K562 (cell line): ENCODE results near the gene ZCCHC14. TPM values are rescaled to one million over a fixed set of nuclear protein-coding genes. Genes with fewer than 3 reads are reported as not detected.

Experiments used
- ATAC-seq: fragments of 200-7000 bp; cut with Tn5 transposase; 3 replicates; pipeline ENCODE4 v1.9.1; 2020; ENCODE audit warnings: moderate library complexity
- BruUV-seq: library from RNA; stranded (reverse); fragments of 400-500 nt; replicated peaks from 2 replicates; lab custom pipeline; 2021; lab: Mats Ljungman, UMichigan
- CTCF ChIA-PET: fragments of 300-600 bp; formaldehyde crosslinking; extraction: SDS; loops from one replicate; lab custom pipeline; 2021; ENCODE audit warnings: low intra/inter-chr PET ratio; lab: Yijun Ruan, JAX
- POLR2A ChIA-PET: fragments of 300-600, 350-650 bp; sonication (Branson Sonifier 250); formaldehyde crosslinking; extraction: SDS; loops from one replicate; lab custom pipeline; 2021; ENCODE audit warnings: antibody characterized with exemption, inconsistent platforms; lab: Yijun Ruan, JAX
- DNase-seq, 4 experiments: peaks; one replicate each; pipeline versions ENCODE4 v3.0.0 to v3.0.0-alpha.2; 2011 to 2018; ENCODE audit warnings: low spot score in 3 of 4, mixed read lengths in 3 of 4; ENCODE audit errors: extremely low read depth in 1 of 4
- FAIRE-seq: peaks from 2 replicates; lab custom pipeline; 2011; peaks lifted over from hg19 to GRCh38; lab: Jason Lieb, UNC
- H2AFZ ChIP-seq: 2 replicates; pipeline ENCODE4 v1.6.0; 2011; ENCODE audit warnings: low read depth, low read length, control low read depth, inconsistent platforms
- H3K27ac ChIP-seq: fragments of 200-600 bp; 3 replicates; pipeline ENCODE4 v1.8.0; 2011; ENCODE audit warnings: low read depth, mild to moderate bottlenecking, control low read depth, inconsistent platforms, low read length, moderate library complexity, mixed read lengths; ENCODE audit errors: extremely low read depth
- H3K27me3 ChIP-seq, 2 experiments: fragments of 300-600 bp in 1 of 2; 2 replicates in 1 of 2; 3 replicates in 1 of 2; pipeline versions ENCODE4 v1.6.0 to v1.8.0; 2011; ENCODE audit warnings: inconsistent platforms in 2 of 2, low read length in 2 of 2, mild to moderate bottlenecking in 1 of 2, mixed read lengths in 1 of 2, moderate library complexity in 1 of 2; ENCODE audit not compliant: control insufficient read depth in 2 of 2, insufficient read depth in 2 of 2
- H3K36me3 ChIP-seq: fragments of 300-600 bp; 3 replicates; pipeline ENCODE4 v1.8.0; 2011; ENCODE audit warnings: mild to moderate bottlenecking, low read length, inconsistent platforms; ENCODE audit not compliant: control insufficient read depth, insufficient read depth
- H3K4me1 ChIP-seq, 2 experiments: fragments of 200-600 bp in 1 of 2; replicated peaks in 1 of 2; 2 replicates in 1 of 2; 3 replicates in 1 of 2; pipeline versions ENCODE4 v1.5.1 to v1.8.0; 2011; ENCODE audit warnings: inconsistent platforms in 2 of 2, low read length in 2 of 2, mild to moderate bottlenecking in 1 of 2, mixed read lengths in 1 of 2, moderate library complexity in 1 of 2; ENCODE audit not compliant: control insufficient read depth in 2 of 2, insufficient read depth in 2 of 2
- H3K4me2 ChIP-seq: 2 replicates; pipeline ENCODE4 v1.6.1; 2011; ENCODE audit warnings: low read length, control low read depth, inconsistent platforms, mixed read lengths; ENCODE audit not compliant: insufficient read depth
- H3K4me3 ChIP-seq: fragments of 200-600 bp; sonication (generic), shearing (Covaris generic); 2 replicates; pipeline ENCODE4 v1.5.1; 2016; ENCODE audit warnings: control low read depth, inconsistent platforms
- H3K79me2 ChIP-seq: fragments of 200-600 bp; 3 replicates; pipeline ENCODE4 v1.8.0; 2011; ENCODE audit warnings: low read length, inconsistent platforms; ENCODE audit not compliant: control insufficient read depth, insufficient read depth
- H3K9ac ChIP-seq, 2 experiments: 2 replicates each; pipeline versions ENCODE4 v1.6.0 to v1.6.1; 2011; ENCODE audit warnings: low read depth in 2 of 2, low read length in 2 of 2, control low read depth in 1 of 2, inconsistent platforms in 1 of 2, mild to moderate bottlenecking in 1 of 2, mixed read lengths in 1 of 2; ENCODE audit not compliant: insufficient read depth in 1 of 2
- H3K9me1 ChIP-seq: one replicate; pipeline ENCODE4 v1.6.0; 2011; ENCODE audit warnings: inconsistent platforms, mild to moderate bottlenecking, low read length, moderate library complexity; ENCODE audit not compliant: control insufficient read depth, insufficient read depth
- H3K9me3 ChIP-seq: replicated peaks from 2 replicates; pipeline ENCODE4 v1.5.1; 2011; ENCODE audit warnings: low read depth, low read length, inconsistent platforms; ENCODE audit not compliant: control insufficient read depth, insufficient read depth
- H4K20me1 ChIP-seq: replicated peaks from 2 replicates; pipeline ENCODE4 v1.6.1; 2011; ENCODE audit warnings: low read length, inconsistent platforms, mixed read lengths; ENCODE audit not compliant: control insufficient read depth, insufficient read depth
- NFATC3 ChIP-seq: fragments of 450-650 bp; IDR thresholded peaks from 2 replicates; pipeline ENCODE4 v1.6.1; 2017; ENCODE audit warnings: mild to moderate bottlenecking
- WGBS: fragments of 100-300 bp; shearing (Covaris generic); methylation state at CpG from one replicate; pipeline ENCODE4 v1.1.6; 2016; ENCODE audit warnings: low coverage, mixed read lengths; ENCODE audit not compliant: insufficient coverage; ENCODE audit errors: missing lambda C conversion rate; 5-methylcytosine and 5-hydroxymethylcytosine counted together
- in situ Hi-C: fragments of 300-500 bp; cut with MboI; formaldehyde crosslinking; loops from 4 replicates; pipeline ENCODE4 v1.15.0; 2018; ENCODE audit warnings: inconsistent platforms, mixed read lengths
- intact Hi-C: fragments of 100-400 bp; cut with micrococcal nuclease; formaldehyde crosslinking; loops from 2 replicates; pipeline ENCODE4 v1.14.2; 2022
- polyA plus RNA-seq, 8 experiments: library from polyadenylated mRNA; depleted of rRNA in 4 of 8; stranded (reverse) in 5 of 8; unstranded in 3 of 8; fragments of >200 nt; fragmentation: Nextera tagmentation in 2 of 8; fragmentation: Illumina TruSeq in 1 of 8; extraction: Ambion mirVana in 2 of 8; extraction: Trizol in 1 of 8; gene quantifications; 2 replicates each; pipeline versions ENCODE4 v1.2.1 to v1.2.3, GENCODE V29; 2011 to 2014; ENCODE audit warnings: inconsistent platforms in 1 of 8, missing spikeins in 1 of 8
- total RNA-seq, 7 experiments: library from RNA; depleted of rRNA in 6 of 7; stranded (reverse); fragments of >200 nt in 6 of 7; fragmentation: Illumina TruSeq in 2 of 7; extraction: Trizol in 2 of 7; gene quantifications; 2 replicates each; pipeline versions ENCODE4 v1.2.1 to v1.2.3, GENCODE V29; 2011 to 2021; ENCODE audit warnings: low replicate concordance in 1 of 7
- TF ChIP-seq, protein P1 (sequence below): fragments of 450-650 bp; IDR thresholded peaks from 2 replicates; pipeline ENCODE4 v1.6.1; 2018; ENCODE audit not compliant: partially characterized antibody

ZCCHC14 gene
- total and polyA plus RNA-seq, 9 of the 15 experiments (the other 6 are each of a cell fraction or from before 2014, with no cell fraction given) = 1.5 to 12.4 (median 2.9) TPM

DNA sequence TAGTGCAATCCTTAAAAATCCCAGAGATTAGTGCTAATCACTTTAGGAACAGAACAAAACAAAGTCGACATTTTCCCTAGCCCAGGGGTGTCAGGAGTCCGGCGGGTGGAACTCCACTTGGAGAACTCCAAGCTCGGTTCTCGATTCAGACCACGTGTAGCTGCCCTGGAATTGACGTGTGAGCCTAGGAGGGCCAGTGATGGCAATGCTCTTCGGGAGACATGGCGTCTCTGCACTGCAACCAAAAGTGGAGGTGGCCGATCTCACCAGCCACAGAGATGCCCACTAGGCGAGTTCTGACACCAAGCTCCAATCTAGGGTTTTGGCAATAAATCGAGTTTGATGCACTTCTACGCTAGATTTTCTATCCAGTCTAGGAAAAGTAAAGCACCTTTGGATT is 83.0 kb downstream of the ZCCHC14 start:
- H3K4me3 ChIP-seq = no peak overlapping the region
- no peaks in the 10 kb centered on the region for H3K27me3 ChIP-seq
- no TSS peak for BruUV-seq
- H3K4me1 ChIP-seq = peaks cover 0 to 5% of the 10 kb centered on the region in 2 experiments; a peak in 1 of 5 replicates
- peaks cover 5% of the 10 kb centered on the region for H4K20me1 ChIP-seq
- DNase-seq = no peak
- H3K27ac ChIP-seq = no peak overlapping the region
- no peak overlapping the region for H3K9ac ChIP-seq
- no peak overlapping the region for H3K4me2 ChIP-seq
- H3K36me3 ChIP-seq = peaks cover 56% of the 10 kb centered on the region; the same call in 2 of the 3 replicates
- H2AFZ ChIP-seq = no peak overlapping the region
- H3K9me3 ChIP-seq = no peaks in the 10 kb centered on the region
- no peak for FAIRE-seq
- WGBS = 84% methylated on average over 13 of the region's 13 CpGs
- no peak for ATAC-seq
- TF ChIP-seq, protein P1, sequence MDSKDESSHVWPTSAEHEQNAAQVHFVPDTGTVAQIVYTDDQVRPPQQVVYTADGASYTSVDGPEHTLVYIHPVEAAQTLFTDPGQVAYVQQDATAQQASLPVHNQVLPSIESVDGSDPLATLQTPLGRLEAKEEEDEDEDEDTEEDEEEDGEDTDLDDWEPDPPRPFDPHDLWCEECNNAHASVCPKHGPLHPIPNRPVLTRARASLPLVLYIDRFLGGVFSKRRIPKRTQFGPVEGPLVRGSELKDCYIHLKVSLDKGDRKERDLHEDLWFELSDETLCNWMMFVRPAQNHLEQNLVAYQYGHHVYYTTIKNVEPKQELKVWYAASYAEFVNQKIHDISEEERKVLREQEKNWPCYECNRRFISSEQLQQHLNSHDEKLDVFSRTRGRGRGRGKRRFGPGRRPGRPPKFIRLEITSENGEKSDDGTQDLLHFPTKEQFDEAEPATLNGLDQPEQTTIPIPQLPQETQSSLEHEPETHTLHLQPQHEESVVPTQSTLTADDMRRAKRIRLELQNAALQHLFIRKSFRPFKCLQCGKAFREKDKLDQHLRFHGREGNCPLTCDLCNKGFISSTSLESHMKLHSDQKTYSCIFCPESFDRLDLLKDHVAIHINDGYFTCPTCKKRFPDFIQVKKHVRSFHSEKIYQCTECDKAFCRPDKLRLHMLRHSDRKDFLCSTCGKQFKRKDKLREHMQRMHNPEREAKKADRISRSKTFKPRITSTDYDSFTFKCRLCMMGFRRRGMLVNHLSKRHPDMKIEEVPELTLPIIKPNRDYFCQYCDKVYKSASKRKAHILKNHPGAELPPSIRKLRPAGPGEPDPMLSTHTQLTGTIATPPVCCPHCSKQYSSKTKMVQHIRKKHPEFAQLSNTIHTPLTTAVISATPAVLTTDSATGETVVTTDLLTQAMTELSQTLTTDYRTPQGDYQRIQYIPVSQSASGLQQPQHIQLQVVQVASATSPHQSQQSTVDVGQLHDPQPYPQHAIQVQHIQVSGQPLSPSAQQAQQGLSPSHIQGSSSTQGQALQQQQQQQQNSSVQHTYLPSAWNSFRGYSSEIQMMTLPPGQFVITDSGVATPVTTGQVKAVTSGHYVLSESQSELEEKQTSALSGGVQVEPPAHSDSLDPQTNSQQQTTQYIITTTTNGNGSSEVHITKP = no peak
- TF ChIP-seq NFATC3 = no peak
- in situ Hi-C loops = no loop called here
- ChIA-PET CTCF (no interaction called here), POLR2A (interaction anchor here (0.6 to 0.9 kb wide), 4 partner anchors 12 to 210 kb away, joined by 3 to 4 read pairs (median 3); no protein-coding TSS in a partner anchor)
- intact Hi-C loops = loop anchor here (10.0 kb wide), 1 partner anchor 155 kb away; no protein-coding TSS in a partner anchor
- H3K79me2 ChIP-seq = no peaks in the 10 kb centered on the region
- no peaks in the 10 kb centered on the region for H3K9me1 ChIP-seq
